Heart left ventricle (tissue), 16 donors: ENCODE data around the gene CDS1. TPM values are rescaled to one million over a fixed set of nuclear protein-coding genes. Genes with fewer than 3 reads are reported as not detected.

Experiments used
- ATAC-seq, 4 donors: fragments of 200-7000 bp; cut with Tn5 transposase; one replicate each; pipeline ENCODE4 v1.9.1; 2020 to 2022; ENCODE audit warnings: moderate library complexity in 4 of 4, mild to moderate bottlenecking in 3 of 4, moderate number of reproducible peaks in 1 of 4
- DNase-seq, 5 donors: peaks; one replicate each; pipeline ENCODE4 v3.0.0-alpha.2; 2020
- H3K27ac ChIP-seq, 12 donors: fragments of 200-600 bp; sonication (generic) in 4 of 12; one replicate each; pipeline versions ENCODE4 v1.5.0 to v1.8.0; 2016 to 2022; ENCODE audit warnings: mild to moderate bottlenecking in 2 of 12
- H3K27me3 ChIP-seq, 9 donors: fragments of 200-600 bp; sonication (generic) in 2 of 9; one replicate each; pipeline versions ENCODE4 v1.5.1 to v1.8.0; 2016 to 2022; ENCODE audit warnings: mild to moderate bottlenecking in 3 of 9
- H3K36me3 ChIP-seq, 9 donors: fragments of 200-600 bp; sonication (generic) in 2 of 9; one replicate each; pipeline versions ENCODE4 v1.5.0 to v1.8.0; 2018 to 2022; ENCODE audit warnings: mild to moderate bottlenecking in 2 of 9
- H3K4me1 ChIP-seq, 12 donors: fragments of 200-600 bp; sonication (generic) in 4 of 12; one replicate each; pipeline versions ENCODE4 v1.5.0 to v1.8.0; 2016 to 2022; ENCODE audit warnings: mild to moderate bottlenecking in 3 of 12
- H3K4me3 ChIP-seq, 12 donors: fragments of 200-600 bp; sonication (generic) in 4 of 12; one replicate each; pipeline versions ENCODE4 v1.5.0 to v1.8.0; 2017 to 2022; ENCODE audit warnings: mild to moderate bottlenecking in 9 of 12, moderate library complexity in 4 of 12
- H3K9me3 ChIP-seq, 12 donors: fragments of 200-600 bp; sonication (generic) in 4 of 12; one replicate each; pipeline versions ENCODE4 v1.5.0 to v1.8.0; 2016 to 2022; ENCODE audit warnings: mild to moderate bottlenecking in 1 of 12
- POLR2A ChIP-seq, 2 donors: fragments of 450-650 bp; IDR thresholded peaks; one replicate each; pipeline ENCODE4 v1.6.1; 2017; ENCODE audit warnings: antibody characterized with exemption in 2 of 2, mild to moderate bottlenecking in 2 of 2, moderate library complexity in 2 of 2
- WGBS, 4 donors: extraction: QIAGEN DNeasy Blood & Tissue Kit in 2 of 4; methylation state at CpG; one replicate each; pipeline versions ENCODE4 v1.1.5 to v1.1.7; 2013 to 2018; 5-methylcytosine and 5-hydroxymethylcytosine counted together
- intact Hi-C, 10 donors: fragments of 100-400 bp; cut with DNase I; formaldehyde crosslinking; loops; one replicate each; pipeline versions ENCODE4 v1.11.1 to v1.14.2; 2022
- polyA plus RNA-seq, 2 donors: library from polyadenylated mRNA; stranded (reverse); fragments of 200-250 nt; gene quantifications; one replicate each; pipeline ENCODE4 v1.2.3, GENCODE V29; 2013
- total RNA-seq, 9 donors: library from RNA; depleted of rRNA in 2 of 9; stranded (reverse); fragments of >200 nt in 2 of 9; fragmentation: NEBNext Ultra II Directional in 3 of 9; extraction: Animal tissue kit (Norgen Biotek cat#: 25700) in 3 of 9; gene quantifications; one replicate each; pipeline versions ENCODE4 v1.1.0 to v1.2.4, GENCODE V29; 2016 to 2023
- TF ChIP-seq, protein P1 (sequence below), 12 donors: fragments of 200-600 bp; sonication (generic) in 4 of 12; IDR thresholded peaks; one replicate each; pipeline versions ENCODE4 v1.5.0 to v1.8.0; 2018 to 2022; ENCODE audit warnings: antibody characterized with exemption in 12 of 12, mild to moderate bottlenecking in 5 of 12
- donor health status: ischemic (EF 13 %, LVEDD 7.1; RV severe dilation, severe dysfunction).
- donor health status: healthy with polysubstance abuse.
- donor health status: DM: no; HTN: yes; CAD: no.
- donor health status: DM: no; HTN: no; CAD: no.
- donor health status: ischemic (EF 25% LVEDD 6.9; RV normal size, moderate dysfunction).
- donor health status: ischemic (EF 25% LVEDD 5.7; RV mildly dilated, moderate dysfunction).
- donor health status: healthy.
- donor health status: DM: yes; HTN: yes; CAD: no.
- donor health status: ischemic (EF 35%, LVEDD 5.7; RV mildly dilated, moderate dysfunction).
- donor health status: nonischemic (EF 11% LVEDD 7.7; RV severe dilation, severe dysfunction).
- donor health status: DM: yes; HTN: yes; CAD: no.
- donor health status: PGD.
- donor health status: ischemic (EF 29% LVEDD 5.4; RV normal size, mild dysfunction).
- donor health status: nonischemic (EF 23%, LVEDD 6.1; RV moderate dilation, normal function).

Gene CDS1
- total and polyA plus RNA-seq, 11 donors, result 0.15 to 1.7 (median 0.44) TPM

DNA sequence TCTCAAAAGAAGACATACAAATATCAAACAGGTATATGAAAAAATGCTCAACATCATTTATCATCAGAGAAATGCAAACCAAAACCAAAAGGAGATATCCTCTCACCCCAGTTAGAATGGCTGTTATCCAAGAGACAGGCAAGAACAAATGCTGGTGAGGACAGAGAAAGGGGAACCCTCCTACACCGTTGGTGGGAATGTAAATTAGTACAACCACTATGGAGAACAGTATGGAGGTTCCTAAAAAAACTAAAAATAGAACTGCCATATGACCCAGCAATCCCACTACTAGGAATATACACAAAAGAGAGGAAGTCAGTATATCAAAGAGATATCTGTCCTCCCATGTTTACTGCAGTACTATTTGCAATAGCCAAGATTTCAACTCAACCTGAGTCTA lies 83.5 kb downstream of the CDS1 start:
- intact Hi-C loops, result no loop called here
- Histone ChIP-seq H3K4me1 (no peaks in the 10 kb centered on the region), H3K27ac (no peak overlapping the region), H3K9me3 (peaks cover 0 to 5% (median 0%) of the 10 kb centered on the region in 12 donors), H3K4me3 (no peak overlapping the region), H3K36me3 (peaks cover 0 to 54% (median 38%) of the 10 kb centered on the region in 9 donors), H3K27me3 (no peaks in the 10 kb centered on the region)
- 79 to 97% (median 92%) methylated on average over 1 of the region's 1 CpG for WGBS, 4 donors
- no peak for ATAC-seq
- DNase-seq, result no peak
- TF ChIP-seq POLR2A (IDR thresholded peaks at IDR 0.05), result no peak
- TF ChIP-seq, protein P1, sequence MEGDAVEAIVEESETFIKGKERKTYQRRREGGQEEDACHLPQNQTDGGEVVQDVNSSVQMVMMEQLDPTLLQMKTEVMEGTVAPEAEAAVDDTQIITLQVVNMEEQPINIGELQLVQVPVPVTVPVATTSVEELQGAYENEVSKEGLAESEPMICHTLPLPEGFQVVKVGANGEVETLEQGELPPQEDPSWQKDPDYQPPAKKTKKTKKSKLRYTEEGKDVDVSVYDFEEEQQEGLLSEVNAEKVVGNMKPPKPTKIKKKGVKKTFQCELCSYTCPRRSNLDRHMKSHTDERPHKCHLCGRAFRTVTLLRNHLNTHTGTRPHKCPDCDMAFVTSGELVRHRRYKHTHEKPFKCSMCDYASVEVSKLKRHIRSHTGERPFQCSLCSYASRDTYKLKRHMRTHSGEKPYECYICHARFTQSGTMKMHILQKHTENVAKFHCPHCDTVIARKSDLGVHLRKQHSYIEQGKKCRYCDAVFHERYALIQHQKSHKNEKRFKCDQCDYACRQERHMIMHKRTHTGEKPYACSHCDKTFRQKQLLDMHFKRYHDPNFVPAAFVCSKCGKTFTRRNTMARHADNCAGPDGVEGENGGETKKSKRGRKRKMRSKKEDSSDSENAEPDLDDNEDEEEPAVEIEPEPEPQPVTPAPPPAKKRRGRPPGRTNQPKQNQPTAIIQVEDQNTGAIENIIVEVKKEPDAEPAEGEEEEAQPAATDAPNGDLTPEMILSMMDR (IDR thresholded peaks at IDR 0.05), result no peak

DNA sequence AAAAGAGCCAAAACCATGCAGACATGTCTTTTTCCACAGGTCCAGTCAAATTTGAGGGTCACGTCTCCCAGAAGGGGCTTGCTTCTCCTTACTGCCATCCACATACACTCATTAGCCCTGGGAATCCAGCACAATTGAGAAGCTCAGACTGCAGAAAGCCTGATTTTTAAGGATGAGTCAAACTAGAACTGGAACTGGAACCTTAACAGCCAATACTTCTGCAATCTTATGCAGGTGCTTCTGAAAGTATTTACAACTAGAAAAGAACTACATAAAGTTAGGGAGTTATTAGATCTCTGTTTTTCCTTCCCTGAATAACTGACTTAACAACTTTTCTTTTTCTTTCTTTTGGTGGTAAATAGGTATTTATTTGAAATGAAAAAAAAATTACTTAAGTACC lies 86.3 kb downstream of the CDS1 start:
- intact Hi-C loops, result no loop called here
- Histone ChIP-seq H3K9me3 (peaks cover 0 to 5% (median 0%) of the 10 kb centered on the region in 12 donors), H3K36me3 (peaks cover 0 to 76% (median 59%) of the 10 kb centered on the region in 9 donors), H3K27me3 (no peaks in the 10 kb centered on the region), H3K27ac (no peak overlapping the region), H3K4me1 (peaks cover 0 to 7% (median 0%) of the 10 kb centered on the region in 12 donors), H3K4me3 (no peak overlapping the region)
- DNase-seq (no peak), ATAC-seq (no peak)
- no peak for TF ChIP-seq POLR2A (IDR thresholded peaks at IDR 0.05)
- TF ChIP-seq, protein P1 (IDR thresholded peaks at IDR 0.05), result no peak
- WGBS, 4 donors, result 91 to 98% (median 95%) methylated on average over 1 of the region's 1 CpG

DNA sequence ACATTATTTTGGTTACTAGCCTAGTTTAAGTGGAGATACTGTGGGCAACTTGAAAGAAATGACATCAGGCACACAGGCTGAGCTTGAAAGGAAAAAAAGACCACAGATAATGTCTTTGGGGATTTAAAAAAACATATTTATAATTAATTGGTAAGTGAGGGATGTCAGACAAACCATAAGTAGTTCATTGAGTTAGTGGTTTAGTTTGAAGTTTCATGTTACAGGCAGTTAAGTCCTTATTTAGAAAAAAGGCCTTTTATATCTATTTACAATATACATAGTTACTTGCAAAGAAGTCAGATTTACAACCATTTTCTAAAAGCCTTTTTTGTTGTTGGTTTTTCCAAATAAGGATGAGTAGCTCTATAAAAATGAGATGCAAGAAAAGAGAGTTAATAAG lies 89.2 kb downstream of the CDS1 start:
- TF ChIP-seq, protein P1 (IDR thresholded peaks at IDR 0.05), result no peak
- no peak for TF ChIP-seq POLR2A (IDR thresholded peaks at IDR 0.05)
- no peak for ATAC-seq
- peaks cover 0 to 11% (median 0%) of the 10 kb centered on the region in 12 donors for H3K4me1 ChIP-seq
- H3K9me3 ChIP-seq, result no peaks in the 10 kb centered on the region
- peaks cover 0 to 100% (median 84%) of the 10 kb centered on the region in 9 donors for H3K36me3 ChIP-seq
- no peak overlapping the region for H3K27ac ChIP-seq
- H3K27me3 ChIP-seq, result no peaks in the 10 kb centered on the region
- H3K4me3 ChIP-seq, result no peak overlapping the region
- intact Hi-C loops, result loop anchor here in 1 of 10 donors (10.0 kb wide), 1 partner anchor 87 kb away; the partner anchor contains the start of gene CDS1
- DNase-seq, result no peak

DNA sequence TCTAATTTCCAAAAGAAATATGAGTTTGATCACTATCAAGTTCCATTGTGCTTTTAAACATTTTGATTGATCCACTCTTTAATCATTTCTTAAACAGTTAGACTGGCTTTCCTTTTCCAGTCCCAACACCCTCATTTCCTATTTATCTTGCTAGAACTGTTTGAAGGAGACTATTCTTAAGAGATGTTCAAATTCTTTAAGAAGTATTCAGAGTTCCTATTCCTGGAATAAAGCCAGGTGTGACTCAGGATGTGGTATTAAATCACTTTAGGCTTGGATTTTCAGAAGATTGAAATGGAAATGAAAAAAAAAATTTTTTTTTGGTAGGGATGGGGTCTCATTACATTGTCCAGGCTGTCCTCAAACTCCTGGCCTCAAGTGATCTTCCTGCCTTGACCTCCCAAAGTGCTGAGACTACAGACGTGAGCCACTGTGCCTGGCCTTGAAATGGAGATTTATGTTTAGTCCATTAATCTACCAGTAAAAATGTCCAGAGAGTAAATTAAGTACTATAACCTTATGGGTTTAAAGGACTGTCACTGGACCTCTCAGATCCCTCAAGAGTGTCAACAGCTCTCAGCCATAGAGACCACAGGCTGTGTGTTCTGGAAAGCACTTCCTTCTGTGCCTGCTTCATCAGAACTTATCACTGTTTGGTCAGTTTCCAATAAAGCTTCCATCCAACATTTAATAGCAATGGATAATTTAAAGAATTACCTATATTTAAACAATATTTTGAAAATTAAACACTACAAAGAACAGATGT lies 90.7 kb downstream of the CDS1 start:
- TF ChIP-seq, protein P1 (IDR thresholded peaks at IDR 0.05), result no peak
- no peak for TF ChIP-seq POLR2A (IDR thresholded peaks at IDR 0.05)
- no peak overlapping the region for H3K27ac ChIP-seq
- H3K4me3 ChIP-seq, result no peak overlapping the region
- H3K4me1 ChIP-seq, result peaks cover 0 to 13% (median 0%) of the 10 kb centered on the region in 12 donors
- H3K9me3 ChIP-seq, result no peaks in the 10 kb centered on the region
- peaks cover 0 to 100% (median 89%) of the 10 kb centered on the region in 9 donors for H3K36me3 ChIP-seq
- DNase-seq (no peak), ATAC-seq (no peak)
- H3K27me3 ChIP-seq, result no peaks in the 10 kb centered on the region
- WGBS, 4 donors, result 86 to 100% (median 93%) methylated on average over 1 of the region's 1 CpG
- intact Hi-C loops, result loop anchor here in 1 of 10 donors (10.0 kb wide), 1 partner anchor 89 kb away; the partner anchor contains the start of gene CDS1
